NCI-H2029 (cell line): ENCODE data around the gene ACOT4.
"Not testable (repeated sequence)": the region's sequence is repeated elsewhere in the genome, so short reads cannot be mapped to it uniquely, and the experiment has no call there.

ENCODE experiments used
- DNase-seq: peaks from one replicate; lab custom pipeline; 2025; lab: John Stamatoyannopoulos, UW

ACOT4 gene

DNA sequence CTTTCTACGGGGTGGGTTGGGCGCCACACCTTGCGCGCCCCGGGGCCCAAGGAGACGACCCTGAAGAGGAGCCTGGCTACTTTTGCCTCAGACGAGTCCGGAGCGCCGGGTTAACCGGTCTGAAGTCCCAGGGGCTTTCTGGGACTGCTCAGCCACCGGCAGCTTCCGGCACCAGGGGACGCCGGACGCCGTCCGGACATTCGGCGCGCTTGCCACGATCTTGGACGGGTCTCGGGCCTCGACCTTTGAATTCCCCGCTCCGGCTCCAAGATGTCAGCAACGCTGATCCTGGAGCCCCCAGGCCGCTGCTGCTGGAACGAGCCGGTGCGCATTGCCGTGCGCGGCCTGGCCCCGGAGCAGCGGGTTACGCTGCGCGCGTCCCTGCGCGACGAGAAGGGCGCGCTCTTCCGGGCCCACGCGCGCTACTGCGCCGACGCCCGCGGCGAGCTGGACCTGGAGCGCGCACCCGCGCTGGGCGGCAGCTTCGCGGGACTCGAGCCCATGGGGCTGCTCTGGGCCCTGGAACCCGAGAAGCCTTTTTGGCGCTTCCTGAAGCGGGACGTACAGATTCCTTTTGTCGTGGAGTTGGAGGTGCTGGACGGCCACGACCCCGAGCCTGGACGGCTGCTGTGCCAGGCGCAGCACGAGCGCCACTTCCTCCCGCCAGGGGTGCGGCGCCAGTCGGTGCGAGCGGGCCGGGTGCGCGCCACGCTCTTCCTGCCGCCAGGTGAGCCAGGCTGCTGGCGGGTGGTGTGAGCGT, at the start of gene ACOT4:
ACOT4 (plus strand) TSS at position 184 of the 760 bp plus-strand sequence; CDS start at position 271, 87 bp downstream.
- DNase-seq = no peak

DNA sequence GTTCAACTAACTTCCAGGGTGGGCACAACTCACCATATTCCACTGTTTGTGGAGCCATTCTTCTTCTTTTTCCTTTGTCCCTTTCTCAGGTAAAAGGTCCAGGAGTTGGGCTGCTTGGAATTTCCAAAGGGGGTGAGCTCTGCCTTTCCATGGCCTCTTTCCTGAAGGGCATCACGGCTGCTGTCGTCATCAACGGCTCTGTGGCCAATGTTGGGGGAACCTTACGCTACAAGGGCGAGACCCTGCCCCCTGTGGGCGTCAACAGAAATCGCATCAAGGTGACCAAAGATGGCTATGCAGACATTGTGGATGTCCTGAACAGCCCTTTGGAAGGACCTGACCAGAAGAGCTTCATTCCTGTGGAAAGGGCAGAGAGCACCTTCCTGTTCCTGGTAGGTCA, 48.7 kb upstream of the ACOT4 start:
- not testable (repeated sequence) for DNase-seq

GRCh38 chr14:73545353-73545752, 46.3 kb upstream of the ACOT4 start:
- DNase-seq = not testable (repeated sequence)

- not testable (repeated sequence) for DNase-seq
These were observed 42.6 kb upstream of the ACOT4 start for GRCh38 chr14:73549097-73549496.

DNA sequence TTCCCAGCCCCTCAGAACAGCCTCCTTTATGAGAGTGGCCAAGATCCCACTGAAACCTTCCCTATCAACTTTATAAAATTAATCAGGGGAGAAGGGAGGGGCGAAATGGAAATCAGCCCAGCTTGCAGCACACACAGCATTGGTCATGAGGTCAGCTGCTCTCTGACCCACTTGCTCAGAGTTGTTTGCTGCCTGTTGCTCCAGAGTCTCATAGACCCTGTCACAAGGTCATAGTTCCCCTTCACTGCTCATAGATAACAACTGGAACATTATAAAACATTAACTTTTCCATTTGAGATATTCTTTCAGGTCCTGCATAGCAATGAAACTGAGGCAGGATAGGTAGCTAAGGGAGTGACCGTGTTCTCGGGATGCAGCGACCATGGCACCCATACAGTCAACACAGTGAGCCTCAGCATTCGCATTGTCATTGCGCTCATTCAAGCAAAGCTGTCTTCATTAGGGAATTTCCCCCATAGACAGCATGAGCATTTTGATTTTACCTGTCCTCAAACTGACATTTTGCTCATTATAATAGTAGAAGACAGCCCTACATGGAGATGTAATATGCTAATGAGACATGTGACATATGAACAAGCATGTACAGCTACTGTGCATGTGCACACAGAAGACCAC, 41.7 kb upstream of the ACOT4 start:
- DNase-seq = not testable (repeated sequence)

DNA sequence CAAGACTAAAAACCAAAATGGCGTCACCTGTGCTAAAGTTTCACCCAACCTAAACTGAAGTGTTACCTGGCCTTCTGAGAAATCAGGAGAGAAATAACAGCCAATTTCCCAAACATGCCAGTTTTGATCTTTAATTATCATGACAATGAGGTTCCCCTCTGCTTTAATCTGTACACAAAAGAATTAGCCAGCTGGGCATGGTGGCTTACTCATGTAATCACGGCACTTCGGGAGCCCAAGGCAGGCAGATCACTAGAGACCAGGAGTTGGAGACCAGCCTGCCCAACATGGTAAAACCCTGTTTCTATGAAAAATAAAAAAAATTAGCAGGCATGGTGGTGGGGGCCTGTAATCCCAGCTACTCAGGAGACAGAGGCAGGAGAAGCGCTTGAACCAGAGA, 37.8 kb upstream of the ACOT4 start:
- DNase-seq = no peak

- DNase-seq = not testable (repeated sequence)
These were observed 34.5 kb upstream of the ACOT4 start for GRCh38 chr14:73557201-73557600.

DNA sequence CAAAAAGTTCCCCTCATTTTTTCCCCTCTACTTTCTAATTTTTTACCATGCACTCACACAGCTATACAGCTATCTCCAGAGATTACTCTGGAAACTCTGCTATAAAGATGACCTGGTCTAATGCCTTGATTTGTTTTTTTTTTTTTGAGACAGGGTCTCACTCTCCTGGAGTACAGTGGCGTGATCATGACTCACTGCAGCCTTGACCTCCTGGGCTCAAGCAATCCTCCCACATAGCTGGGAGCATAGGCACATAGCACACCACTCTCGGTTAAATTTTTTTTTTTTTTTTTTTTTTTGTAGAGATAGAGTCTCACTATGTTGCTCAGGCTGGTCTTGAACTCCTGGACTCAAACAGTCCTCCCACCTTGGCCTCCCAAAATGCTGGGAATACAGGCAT, 33.4 kb upstream of the ACOT4 start:
- not testable (repeated sequence) for DNase-seq

- not testable (repeated sequence) for DNase-seq
These were observed 29.4 kb upstream of the ACOT4 start for GRCh38 chr14:73562256-73562655.

DNA sequence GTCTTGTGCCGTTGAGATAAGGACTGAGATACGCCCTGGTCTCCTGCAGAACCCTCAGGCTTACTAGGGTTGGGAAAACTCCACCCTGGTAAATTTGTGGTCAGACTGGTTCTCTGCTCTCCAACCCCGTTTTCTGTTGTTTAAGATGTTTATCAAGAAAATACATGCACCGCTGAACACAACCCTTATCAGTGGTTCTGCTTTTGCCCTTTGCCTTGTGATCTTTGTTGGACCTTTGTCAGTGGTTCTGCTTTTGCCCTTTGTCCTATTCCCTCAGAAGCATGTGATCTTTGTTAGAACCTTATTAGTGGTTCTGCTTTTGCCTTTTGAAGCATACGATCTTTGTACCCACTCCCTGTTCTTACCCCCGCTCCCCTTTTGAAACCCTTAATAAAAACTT, 29.0 kb upstream of the ACOT4 start:
- not testable (repeated sequence) for DNase-seq

- DNase-seq = not testable (repeated sequence)
These were observed 25.2 kb upstream of the ACOT4 start for GRCh38 chr14:73566431-73566830.

DNA sequence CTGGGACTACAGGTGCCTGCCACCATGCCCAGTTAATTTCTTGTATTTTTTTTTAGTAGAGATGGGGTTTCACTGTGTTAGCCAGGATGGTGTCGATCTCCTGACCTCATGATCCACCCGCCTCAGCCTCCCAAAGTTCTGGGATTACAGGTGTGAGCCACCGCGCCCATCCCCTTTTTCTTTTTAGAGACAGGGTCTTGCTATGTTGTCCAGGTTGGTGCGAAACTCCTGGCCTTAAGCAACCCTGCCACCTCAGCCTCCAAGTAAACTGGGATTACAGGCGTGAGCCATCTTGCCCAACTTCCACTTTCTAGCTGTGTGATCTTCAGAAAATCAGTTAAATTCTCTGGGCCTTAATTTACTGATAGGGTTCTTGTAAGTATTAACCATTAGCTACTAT, 24.7 kb upstream of the ACOT4 start:
- DNase-seq = not testable (repeated sequence)

DNA sequence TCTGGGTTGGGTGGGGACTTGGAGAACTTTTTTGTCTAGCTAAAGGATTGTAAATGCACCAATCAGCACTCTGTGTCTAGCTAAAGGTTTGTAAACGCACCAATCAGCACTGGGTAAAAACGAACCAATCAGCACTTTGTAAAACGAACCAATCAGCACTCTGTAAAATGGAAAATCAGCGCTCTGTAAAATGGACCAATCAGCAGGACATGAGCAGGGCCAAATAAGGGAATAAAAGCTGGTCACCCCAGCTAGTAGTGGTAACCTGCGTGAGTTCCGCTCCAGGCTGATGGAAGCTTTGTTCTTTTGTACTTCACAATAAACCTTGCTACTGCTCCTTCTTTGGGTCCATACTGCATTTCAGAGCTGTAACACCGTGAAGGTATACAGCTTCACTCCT, 24.3 kb upstream of the ACOT4 start:
- no peak for DNase-seq

DNA sequence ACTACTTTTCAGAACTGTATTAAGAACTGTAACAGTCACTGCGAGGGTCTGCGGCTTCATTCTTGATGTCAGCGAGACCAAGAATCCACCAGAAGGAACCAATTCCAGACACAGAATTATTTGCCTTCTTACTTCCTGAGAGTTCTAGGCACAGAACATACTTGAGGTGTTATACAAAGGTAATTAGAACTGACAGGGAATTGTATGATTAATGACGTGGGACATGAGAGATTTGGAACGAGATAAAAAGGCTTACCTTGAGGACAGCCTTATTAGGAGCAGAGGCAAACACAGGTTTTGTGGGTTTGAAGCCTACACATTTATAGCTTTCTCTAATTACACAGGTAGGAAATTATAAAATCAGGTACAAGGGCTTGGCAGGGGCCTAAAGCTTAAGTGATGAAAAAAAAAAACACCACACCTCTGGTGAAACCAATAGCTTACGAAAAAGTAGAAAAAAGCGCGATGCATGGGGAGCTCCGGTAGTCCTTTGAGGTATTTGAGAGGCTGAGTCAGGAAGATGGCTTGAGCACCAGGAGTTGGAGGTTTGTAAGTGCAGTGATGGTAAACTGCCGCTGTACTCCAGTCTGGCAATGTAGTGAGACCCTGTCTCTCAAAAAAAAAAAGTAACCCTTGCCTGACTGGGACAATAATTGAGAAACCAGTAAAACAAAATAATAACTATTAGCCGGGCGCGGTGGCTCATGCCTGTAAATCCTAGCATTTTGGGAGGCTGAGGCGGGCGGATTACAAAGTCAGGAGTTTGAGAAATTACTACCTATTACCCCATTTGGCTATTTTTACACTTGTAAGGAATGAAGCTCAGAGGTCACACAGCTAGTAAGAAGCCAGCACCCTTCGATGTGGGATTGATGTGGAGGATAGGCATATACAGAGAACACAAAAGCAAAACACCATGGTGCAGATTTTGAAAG, 23.5 kb upstream of the ACOT4 start:
- no peak for DNase-seq

- DNase-seq = not testable (repeated sequence)
These were observed 22.8 kb upstream of the ACOT4 start for GRCh38 chr14:73568886-73569184.

DNA sequence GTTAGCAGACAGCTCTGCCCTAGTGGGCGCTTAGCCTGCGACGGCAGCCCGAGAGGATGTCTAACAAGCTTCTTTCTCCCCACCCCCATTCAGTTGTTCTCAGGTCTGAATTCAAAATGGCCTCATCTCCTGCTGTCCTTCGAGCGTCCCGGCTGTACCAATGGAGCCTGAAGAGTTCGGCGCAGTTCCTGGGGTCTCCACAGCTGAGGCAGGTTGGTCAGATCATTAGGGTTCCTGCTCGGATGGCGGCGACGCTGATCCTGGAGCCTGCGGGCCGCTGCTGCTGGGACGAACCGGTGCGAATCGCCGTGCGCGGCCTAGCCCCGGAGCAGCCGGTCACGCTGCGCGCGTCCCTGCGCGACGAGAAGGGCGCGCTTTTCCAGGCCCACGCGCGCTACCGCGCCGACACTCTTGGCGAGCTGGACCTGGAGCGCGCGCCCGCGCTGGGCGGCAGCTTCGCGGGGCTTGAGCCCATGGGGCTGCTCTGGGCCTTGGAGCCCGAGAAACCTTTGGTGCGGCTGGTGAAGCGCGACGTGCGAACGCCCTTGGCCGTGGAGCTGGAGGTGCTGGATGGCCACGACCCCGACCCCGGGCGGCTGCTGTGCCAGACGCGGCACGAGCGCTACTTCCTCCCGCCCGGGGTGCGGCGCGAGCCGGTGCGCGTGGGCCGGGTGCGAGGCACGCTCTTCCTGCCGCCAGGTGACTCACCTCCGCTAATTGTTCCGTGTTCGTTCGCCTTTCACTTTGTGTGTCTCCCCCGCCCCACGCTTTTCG, 22.3 kb upstream of the ACOT4 start, which contains the start of gene ACOT2:
ACOT2 (plus strand) TSS at position 29 of the 774 bp plus-strand sequence; CDS start at position 57, 28 bp downstream.
- DNase-seq = peak; percentile 59

- DNase-seq = not testable (repeated sequence)
These were observed 20.8 kb upstream of the ACOT4 start for GRCh38 chr14:73570913-73571312.

GRCh38 chr14:73573034-73573433, 18.6 kb upstream of the ACOT4 start:
- not testable (repeated sequence) for DNase-seq

DNA sequence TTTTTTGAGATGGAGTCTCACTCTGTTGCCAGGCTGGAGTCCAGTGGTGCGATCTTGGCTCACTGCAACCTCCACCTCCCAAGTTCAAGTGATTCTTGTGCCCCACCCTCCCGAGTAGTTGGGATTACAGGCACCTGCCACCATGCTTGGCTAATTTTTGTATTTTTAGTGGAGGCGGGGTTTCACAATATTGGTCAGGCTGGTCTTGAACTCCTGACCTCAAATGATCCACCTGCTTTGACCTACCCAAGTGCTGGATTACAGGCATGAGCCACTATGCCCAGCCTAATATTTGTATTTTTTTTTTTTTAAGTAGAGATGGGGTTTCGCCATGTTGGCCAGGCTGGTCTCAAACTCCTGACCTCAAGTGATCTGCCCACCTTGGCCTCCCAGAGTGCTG, 17.9 kb upstream of the ACOT4 start:
- not testable (repeated sequence) for DNase-seq

DNA sequence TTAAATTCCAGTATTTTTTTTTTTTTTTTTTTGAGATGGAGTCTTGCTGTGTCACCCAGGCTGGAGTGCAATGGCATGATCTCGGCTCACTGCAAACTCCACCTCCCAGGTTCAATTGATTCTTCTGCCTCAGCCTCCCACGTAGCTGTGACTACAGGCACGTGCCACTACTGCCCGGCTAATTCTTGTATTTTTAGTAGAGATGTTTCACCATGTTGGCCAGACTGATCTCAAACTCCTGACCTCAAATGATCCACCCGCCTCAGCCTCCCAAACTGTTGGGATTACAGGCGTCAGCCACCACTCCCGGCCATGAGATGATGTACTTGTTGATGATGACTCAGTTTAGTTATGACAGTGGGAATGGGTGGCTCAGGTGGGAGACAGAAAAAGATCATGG, 17.4 kb upstream of the ACOT4 start:
- DNase-seq = not testable (repeated sequence)

DNA sequence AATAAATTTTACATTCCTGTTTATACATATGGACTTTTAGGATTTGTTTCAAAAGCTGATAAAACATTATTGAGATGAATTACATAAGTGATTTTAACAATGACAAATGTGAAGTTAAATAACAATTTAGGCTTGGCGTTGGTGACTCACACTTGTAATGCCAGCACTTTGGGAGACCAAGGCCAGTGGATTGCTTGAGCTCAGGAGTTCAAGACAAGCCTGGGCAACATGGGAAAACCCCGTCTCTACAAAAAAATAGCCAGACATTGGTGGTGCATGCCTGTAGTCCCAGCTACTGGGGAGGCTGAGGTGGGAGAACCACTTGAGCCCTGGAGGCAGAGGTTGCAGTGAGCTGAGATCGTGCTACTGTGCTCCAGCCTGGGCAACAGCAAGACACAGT, 15.3 kb upstream of the ACOT4 start:
- no peak for DNase-seq

DNA sequence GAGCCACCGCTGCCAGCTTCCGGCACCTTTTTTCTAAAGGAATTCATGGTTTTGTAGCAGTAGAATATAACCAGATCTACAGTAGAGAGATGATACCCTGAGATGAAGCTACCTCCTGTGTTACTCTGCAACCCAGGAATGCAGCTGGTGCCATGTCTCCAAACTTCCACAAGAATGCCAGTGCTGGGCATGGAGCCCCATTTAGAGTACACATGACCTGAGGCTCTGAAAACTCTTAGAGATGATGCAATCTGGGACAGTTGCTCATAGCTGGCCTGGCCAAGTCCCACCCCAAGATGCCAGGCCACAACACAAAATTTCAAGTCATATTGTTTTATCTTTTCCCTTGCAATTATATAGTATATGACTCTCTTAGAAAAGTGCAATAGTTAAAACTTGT, 14.5 kb upstream of the ACOT4 start:
- not testable (repeated sequence) for DNase-seq
